ENCODE data around the gene DUS1L. TPM values are rescaled to one million over a fixed set of nuclear protein-coding genes. Genes with fewer than 3 reads are reported as not detected.

Gene DUS1L
- total and polyA plus RNA-seq, 12 donors = 34.1 to 191 (median 44.1) TPM

DNA sequence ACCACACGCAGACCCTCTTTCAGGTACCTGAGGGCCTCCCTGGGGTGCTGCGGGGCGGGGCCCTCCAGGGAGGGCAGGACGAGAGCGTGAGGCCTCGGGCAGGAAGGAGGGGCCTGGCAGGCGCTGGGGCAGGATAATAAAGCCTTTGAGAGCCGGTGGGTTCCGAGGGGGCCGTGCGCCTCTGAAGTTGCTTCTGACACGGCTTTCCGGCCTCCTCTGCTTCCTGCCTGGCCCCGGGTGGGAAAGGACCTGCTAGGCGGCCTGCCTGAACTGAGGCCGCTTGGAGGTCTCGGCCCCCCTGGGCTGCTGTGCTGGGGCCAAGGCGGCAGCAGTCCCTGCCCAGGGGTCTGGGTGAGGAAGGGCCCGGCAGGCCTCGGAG lies 53.4 kb downstream of the DUS1L start:
- Histone ChIP-seq H3K36me3 (peaks cover 0 to 25% (median 0%) of the 10 kb centered on the region in 9 donors), H3K27me3 (no peaks in the 10 kb centered on the region), H3K4me3 (no peak overlapping the region), H3K27ac (peak overlapping the region; percentile 71 to 97 (median 91)), H3K9me3 (no peaks in the 10 kb centered on the region), H3K4me1 (peaks cover 0 to 47% (median 23%) of the 10 kb centered on the region in 9 donors)
- DNase-seq (no peak), ATAC-seq (no peak)
- intact Hi-C loops (cut with DNase I) = no loop called here
- WGBS, 2 donors = 78 to 79% methylated on average over 20 of the region's 20 CpGs
- TF ChIP-seq, protein P1, sequence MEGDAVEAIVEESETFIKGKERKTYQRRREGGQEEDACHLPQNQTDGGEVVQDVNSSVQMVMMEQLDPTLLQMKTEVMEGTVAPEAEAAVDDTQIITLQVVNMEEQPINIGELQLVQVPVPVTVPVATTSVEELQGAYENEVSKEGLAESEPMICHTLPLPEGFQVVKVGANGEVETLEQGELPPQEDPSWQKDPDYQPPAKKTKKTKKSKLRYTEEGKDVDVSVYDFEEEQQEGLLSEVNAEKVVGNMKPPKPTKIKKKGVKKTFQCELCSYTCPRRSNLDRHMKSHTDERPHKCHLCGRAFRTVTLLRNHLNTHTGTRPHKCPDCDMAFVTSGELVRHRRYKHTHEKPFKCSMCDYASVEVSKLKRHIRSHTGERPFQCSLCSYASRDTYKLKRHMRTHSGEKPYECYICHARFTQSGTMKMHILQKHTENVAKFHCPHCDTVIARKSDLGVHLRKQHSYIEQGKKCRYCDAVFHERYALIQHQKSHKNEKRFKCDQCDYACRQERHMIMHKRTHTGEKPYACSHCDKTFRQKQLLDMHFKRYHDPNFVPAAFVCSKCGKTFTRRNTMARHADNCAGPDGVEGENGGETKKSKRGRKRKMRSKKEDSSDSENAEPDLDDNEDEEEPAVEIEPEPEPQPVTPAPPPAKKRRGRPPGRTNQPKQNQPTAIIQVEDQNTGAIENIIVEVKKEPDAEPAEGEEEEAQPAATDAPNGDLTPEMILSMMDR (IDR thresholded peaks at IDR 0.05) = no peak

DNA sequence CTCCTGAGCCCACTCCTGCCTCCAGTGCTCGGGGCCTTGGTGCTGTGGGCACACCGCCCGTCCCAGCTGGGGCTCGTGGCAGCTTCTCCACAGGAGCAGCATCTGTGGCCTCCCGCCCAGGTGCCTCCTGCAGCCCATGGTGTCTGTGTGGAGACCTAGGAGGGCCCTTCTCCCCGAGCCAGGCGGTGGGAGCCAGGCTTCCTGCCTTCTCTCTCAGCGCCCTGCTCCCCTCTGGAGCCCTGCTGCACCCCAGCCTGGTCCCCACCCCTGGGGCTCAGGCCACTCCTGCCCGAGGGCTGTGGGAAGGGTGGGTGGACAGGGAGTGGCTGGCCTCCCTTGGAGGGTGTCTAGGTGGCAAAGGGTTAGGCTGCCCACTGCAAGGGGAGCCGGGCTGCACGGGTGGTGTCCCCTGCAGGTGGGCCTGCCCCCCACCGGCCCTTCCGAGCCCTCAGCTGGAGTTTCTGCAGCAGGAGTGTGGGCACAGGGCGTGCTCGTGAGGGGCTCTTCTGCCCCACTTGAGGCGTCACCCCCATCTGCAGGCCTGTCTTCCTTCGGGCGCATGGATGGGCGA lies 53.9 kb downstream of the DUS1L start:
- WGBS, 2 donors = 93 to 94% methylated on average over 19 of the region's 19 CpGs
- H3K4me1 ChIP-seq = peaks cover under 1 to 53% (median 27%) of the 10 kb centered on the region in 9 donors

DNA sequence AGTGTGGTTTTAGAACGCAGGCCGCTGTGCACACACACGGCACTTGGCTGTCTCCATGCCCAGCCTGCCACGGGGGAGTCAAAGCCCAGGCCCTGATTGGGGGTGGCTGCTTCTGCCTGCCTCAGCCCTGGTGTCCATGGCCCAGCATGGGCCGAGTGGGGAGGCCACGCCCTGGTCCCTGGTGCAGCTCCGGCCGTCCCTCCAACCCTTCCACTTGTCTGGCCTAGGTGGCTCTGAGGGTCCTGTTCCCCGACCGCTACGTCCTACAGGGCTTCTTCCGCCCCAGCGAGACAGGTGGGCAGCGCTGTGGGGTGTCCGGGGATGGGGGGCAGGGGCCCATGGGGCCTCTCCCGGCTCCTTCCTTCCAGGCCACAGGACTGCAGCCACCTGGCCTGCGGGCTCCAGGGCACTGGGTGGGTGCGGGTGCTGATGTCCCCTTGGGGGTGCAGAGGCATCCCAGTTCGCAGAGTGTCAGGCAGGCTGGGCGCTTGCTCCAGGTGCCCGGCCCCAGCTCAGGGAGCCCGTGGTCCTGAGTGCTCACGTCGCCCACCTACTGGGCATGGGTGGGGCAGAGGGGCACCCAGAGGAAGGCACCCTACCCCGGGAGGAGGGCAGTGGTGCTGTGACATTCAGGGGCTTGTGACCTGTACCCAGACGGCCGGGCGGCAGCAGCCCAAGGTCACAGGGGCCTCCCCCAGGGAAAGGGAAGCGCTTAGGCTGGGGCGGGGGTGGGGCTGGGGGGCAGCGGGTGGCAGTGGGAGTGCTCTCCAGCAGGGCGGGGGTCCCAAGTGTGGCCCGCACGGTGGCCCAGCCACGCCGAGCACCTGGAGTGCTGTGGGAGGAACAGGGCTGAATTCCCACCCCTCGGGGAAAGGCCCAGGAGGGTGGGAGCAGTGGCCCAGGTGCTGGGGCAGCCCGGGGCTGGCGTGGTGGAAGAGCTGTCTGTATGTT lies 54.8 kb downstream of the DUS1L start:
- peaks cover 0 to 16% (median 0%) of the 10 kb centered on the region in 9 donors for H3K36me3 ChIP-seq
- H3K4me1 ChIP-seq = peaks cover 6 to 61% (median 32%) of the 10 kb centered on the region in 9 donors
- no peaks in the 10 kb centered on the region for H3K27me3 ChIP-seq
- no peak for DNase-seq
- no peak overlapping the region for H3K4me3 ChIP-seq
- TF ChIP-seq, protein P1 (IDR thresholded peaks at IDR 0.05) = no peak
- no peaks in the 10 kb centered on the region for H3K9me3 ChIP-seq
- ATAC-seq = no peak
- no peak overlapping the region for H3K27ac ChIP-seq
- intact Hi-C loops (cut with DNase I) = no loop called here
- 95% methylated on average over 39 of the region's 39 CpGs for WGBS, 2 donors

More for the DNA sequence above, 53.9 kb downstream of the DUS1L start:
- peak overlapping the region in 6 of 10 donors; percentile 88 to 97 (median 92) for H3K27ac ChIP-seq
- no peaks in the 10 kb centered on the region for H3K27me3 ChIP-seq
- peaks cover 0 to 19% (median 0%) of the 10 kb centered on the region in 9 donors for H3K36me3 ChIP-seq
- ATAC-seq = no peak
- intact Hi-C loops (cut with DNase I) = no loop called here
- TF ChIP-seq, protein P1 (IDR thresholded peaks at IDR 0.05) = no peak
- DNase-seq = no peak
- H3K9me3 ChIP-seq = no peaks in the 10 kb centered on the region
- H3K4me3 ChIP-seq = no peak overlapping the region

DNA sequence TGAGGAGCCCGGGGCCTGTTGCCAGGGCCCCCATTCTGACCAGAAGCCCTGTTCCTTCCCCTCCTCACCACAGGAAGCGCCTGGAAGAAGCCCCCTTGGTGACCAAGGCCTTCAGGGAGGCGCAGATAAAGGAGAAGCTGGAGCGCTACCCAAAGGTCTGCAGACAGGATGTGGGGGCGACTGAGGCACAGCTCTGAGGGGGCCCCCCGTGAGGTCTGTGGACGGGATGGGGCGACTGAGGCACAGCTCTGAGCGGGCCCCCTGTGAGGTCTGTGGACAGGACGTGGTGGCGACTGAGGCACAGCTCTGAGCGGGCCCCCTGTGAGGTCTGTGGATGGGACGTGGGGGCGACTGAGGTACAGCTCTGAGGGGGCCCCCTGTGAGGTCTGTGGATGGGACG lies 56.2 kb downstream of the DUS1L start:
- Histone ChIP-seq H3K36me3 (peaks cover 0 to 16% (median 0%) of the 10 kb centered on the region in 9 donors), H3K4me1 (peaks cover 9 to 61% (median 33%) of the 10 kb centered on the region in 9 donors), H3K4me3 (no peak overlapping the region), H3K27me3 (no peaks in the 10 kb centered on the region), H3K27ac (no peak overlapping the region), H3K9me3 (no peaks in the 10 kb centered on the region)
- intact Hi-C loops (cut with DNase I) = loop anchor here in 1 of 10 donors (5.0 kb wide), 1 partner anchor 42 kb away; no protein-coding TSS in a partner anchor
- TF ChIP-seq, protein P1 (IDR thresholded peaks at IDR 0.05) = no peak
- DNase-seq (no peak), ATAC-seq (no peak)
- whole genome bisulfite sequencing, 2 donors = 84 to 88% methylated on average over 14 to 15 of the region's 15 CpGs
